ENCODE results near the gene KRTAP5-7. TPM values are rescaled to one million over a fixed set of nuclear protein-coding genes. Genes with fewer than 3 reads are reported as not detected.
A peak's percentile ranks its signal among the peaks of the same experiment; 100 is the strongest.

Gene KRTAP5-7
- total RNA-seq, 1 donor from 2014 or later = not detected

DNA sequence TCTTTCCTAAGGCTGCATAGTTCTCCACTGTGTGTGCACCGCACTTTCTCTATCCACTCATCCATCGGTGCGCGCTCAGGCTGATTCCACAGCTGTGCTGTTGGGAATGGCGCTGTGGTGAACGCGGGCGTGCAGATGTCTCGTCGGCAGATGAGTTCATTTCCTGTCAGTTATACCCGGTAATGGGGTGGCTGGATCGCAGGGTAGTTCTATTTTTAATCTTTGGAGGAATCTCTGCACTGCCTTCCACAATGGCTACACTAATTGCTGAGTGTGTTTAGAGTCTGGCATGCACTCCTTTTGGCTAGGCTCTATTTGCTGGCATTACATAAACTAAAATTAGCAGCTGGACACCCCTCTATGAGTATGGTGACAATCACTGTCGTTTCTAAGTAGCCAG lies 27.9 kb upstream of the KRTAP5-7 start:
- H3K27me3 Mint-ChIP-seq (ENCODE audit: low read depth) = no peaks in the 10 kb centered on the region
- no peak for TF ChIP-seq CTCF (IDR thresholded peaks at IDR 0.05)
- H3K4me1 Mint-ChIP-seq (ENCODE audit: low read depth) = peaks cover 6% of the 10 kb centered on the region
- peak; percentile 34 for DNase-seq (ENCODE audit: low spot score)
- peaks cover 46% of the 10 kb centered on the region for H3K36me3 Mint-ChIP-seq (ENCODE audit: low read depth)
- no peak overlapping the region for H3K27ac Mint-ChIP-seq (ENCODE audit: unreplicated experiment)
- H3K9me3 Mint-ChIP-seq (ENCODE audit: low read depth) = peaks cover 3% of the 10 kb centered on the region
- H3K4me3 Mint-ChIP-seq (ENCODE audit: unreplicated experiment) = no peak overlapping the region

DNA sequence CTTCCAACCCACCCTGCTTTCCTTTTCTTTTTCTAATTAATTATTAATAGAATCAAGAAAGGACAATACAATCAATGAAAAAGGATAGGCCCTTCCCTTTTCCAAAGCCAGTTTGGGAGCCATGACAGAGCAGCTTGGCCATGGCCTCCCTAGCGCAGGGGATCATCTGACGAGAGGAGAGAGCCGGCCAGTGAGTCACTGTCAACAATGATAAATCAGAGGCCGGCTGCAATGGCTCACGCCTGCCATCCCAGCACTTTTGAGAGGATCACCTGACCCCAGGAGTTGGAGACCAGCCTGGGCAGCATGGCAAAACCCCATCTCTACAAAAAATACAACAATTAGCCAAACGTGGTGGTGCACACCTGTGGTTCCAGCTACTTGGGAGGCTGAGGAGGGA lies 27.5 kb upstream of the KRTAP5-7 start:
- DNase-seq (ENCODE audit: low spot score) = peak; percentile 51
- Mint-ChIP-seq H3K27ac (ENCODE audit: unreplicated experiment) (no peak overlapping the region), H3K4me1 (ENCODE audit: low read depth) (peaks cover 7% of the 10 kb centered on the region), H3K36me3 (ENCODE audit: low read depth) (peaks cover 43% of the 10 kb centered on the region), H3K4me3 (ENCODE audit: unreplicated experiment) (no peak overlapping the region), H3K27me3 (ENCODE audit: low read depth) (no peaks in the 10 kb centered on the region), H3K9me3 (ENCODE audit: low read depth) (peaks cover 3% of the 10 kb centered on the region)
- no peak for TF ChIP-seq CTCF (IDR thresholded peaks at IDR 0.05)

- Mint-ChIP-seq H3K36me3 (ENCODE audit: low read depth) (peaks cover 35% of the 10 kb centered on the region), H3K4me1 (ENCODE audit: low read depth) (peaks cover 9% of the 10 kb centered on the region), H3K4me3 (ENCODE audit: unreplicated experiment) (no peak overlapping the region), H3K27me3 (ENCODE audit: low read depth) (no peaks in the 10 kb centered on the region), H3K27ac (ENCODE audit: unreplicated experiment) (no peak overlapping the region), H3K9me3 (ENCODE audit: low read depth) (peaks cover 3% of the 10 kb centered on the region)
- TF ChIP-seq CTCF (IDR thresholded peaks at IDR 0.05) = no peak
- DNase-seq (ENCODE audit: low spot score) = peak; percentile 77
These were observed 26.5 kb upstream of the KRTAP5-7 start for GRCh38 chr11:71500601-71501021.

DNA sequence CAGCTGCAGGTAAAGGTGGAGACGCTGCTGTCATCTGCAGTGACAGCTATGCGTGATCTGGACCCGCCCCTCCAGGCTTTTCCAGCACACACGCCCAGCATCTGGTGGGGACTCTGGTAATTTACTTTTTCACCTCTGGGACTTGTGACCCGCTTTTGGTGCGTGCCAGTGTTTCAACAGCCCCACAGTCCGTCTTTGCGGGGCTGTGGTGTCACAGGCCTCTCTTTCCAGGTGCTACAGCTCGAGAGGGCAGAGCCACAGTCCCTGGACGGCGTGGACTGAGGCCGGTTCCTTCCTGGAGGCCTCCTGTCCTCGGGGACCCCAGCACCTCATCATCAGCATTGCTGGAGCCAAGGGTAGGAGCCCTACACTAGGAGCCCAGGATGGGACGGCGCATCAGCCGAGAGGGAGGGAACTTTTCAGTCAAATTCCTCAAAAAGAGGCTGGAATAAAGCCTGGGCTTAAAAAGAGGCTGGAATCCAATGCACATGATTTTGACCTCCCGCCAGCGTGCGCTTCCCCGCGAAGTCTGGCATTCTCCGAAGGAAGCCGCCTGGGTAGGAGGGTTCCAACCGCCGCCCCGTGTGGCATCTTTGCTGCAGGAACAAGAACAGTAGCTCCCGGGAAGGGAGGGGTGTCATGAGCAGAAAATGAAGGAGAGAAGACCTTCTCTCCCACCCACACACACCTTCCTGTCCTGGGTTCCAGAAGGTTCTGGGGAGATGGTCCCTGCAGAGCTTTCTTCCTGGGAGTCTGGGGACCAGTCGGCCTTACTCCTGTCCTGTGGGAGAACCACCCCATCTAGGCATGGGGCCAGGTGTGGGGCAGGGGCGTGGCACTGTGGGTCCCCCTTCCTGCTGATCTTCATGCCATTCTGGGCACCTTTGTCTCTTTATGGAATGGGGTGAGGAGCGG lies 25.7 kb upstream of the KRTAP5-7 start:
- peak; percentile 68 for DNase-seq (ENCODE audit: low spot score)

GRCh38 chr11:71502026-71502425 lies 25.0 kb upstream of the KRTAP5-7 start:
- peak; percentile 65 for DNase-seq (ENCODE audit: low spot score)
- Mint-ChIP-seq H3K4me1 (ENCODE audit: low read depth) (peaks cover 9% of the 10 kb centered on the region), H3K4me3 (ENCODE audit: unreplicated experiment) (no peak overlapping the region), H3K27me3 (ENCODE audit: low read depth) (no peaks in the 10 kb centered on the region), H3K36me3 (ENCODE audit: low read depth) (peaks cover 39% of the 10 kb centered on the region), H3K9me3 (ENCODE audit: low read depth) (peaks cover 4% of the 10 kb centered on the region), H3K27ac (ENCODE audit: unreplicated experiment) (no peak overlapping the region)
- TF ChIP-seq CTCF (IDR thresholded peaks at IDR 0.05) = no peak

More for the DNA sequence above, 25.7 kb upstream of the KRTAP5-7 start:
- Mint-ChIP-seq H3K4me3 (ENCODE audit: unreplicated experiment) (no peak overlapping the region), H3K36me3 (ENCODE audit: low read depth) (peaks cover 39% of the 10 kb centered on the region), H3K27me3 (ENCODE audit: low read depth) (no peaks in the 10 kb centered on the region), H3K9me3 (ENCODE audit: low read depth) (peaks cover 3% of the 10 kb centered on the region), H3K4me1 (ENCODE audit: low read depth) (peaks cover 9% of the 10 kb centered on the region), H3K27ac (ENCODE audit: unreplicated experiment) (no peak overlapping the region)
- no peak for TF ChIP-seq CTCF (IDR thresholded peaks at IDR 0.05)

Data from chondrocyte (in vitro differentiated cells).